Astrocyte of the spinal cord (primary cell): ENCODE data around the gene ZDHHC7.

Experiments used
- DNase-seq: peaks from one replicate; pipeline ENCODE4 v3.0.0; 2011; ENCODE audit warnings: low read depth, low spot score
- H3K4me3 ChIP-seq: 2 replicates; pipeline ENCODE4 v1.5.1; 2011; ENCODE audit warnings: low read depth, mild to moderate bottlenecking, low read length, moderate library complexity
- in situ Hi-C: cut with HindIII; loops from 2 replicates; pipeline ENCODE4 v1.10.0; 2017; ENCODE audit warnings: low sequenced_read_pairs
- TF ChIP-seq, protein P1 (sequence below): IDR thresholded peaks from 2 replicates; pipeline ENCODE4 v1.5.1; 2012; ENCODE audit warnings: low read depth, mild to moderate bottlenecking, low read length, inconsistent platforms

Gene ZDHHC7

GRCh38 chr16:85048921-85049562, 37.7 kb upstream of the ZDHHC7 start:
- no peak for DNase-seq
- TF ChIP-seq, protein P1, sequence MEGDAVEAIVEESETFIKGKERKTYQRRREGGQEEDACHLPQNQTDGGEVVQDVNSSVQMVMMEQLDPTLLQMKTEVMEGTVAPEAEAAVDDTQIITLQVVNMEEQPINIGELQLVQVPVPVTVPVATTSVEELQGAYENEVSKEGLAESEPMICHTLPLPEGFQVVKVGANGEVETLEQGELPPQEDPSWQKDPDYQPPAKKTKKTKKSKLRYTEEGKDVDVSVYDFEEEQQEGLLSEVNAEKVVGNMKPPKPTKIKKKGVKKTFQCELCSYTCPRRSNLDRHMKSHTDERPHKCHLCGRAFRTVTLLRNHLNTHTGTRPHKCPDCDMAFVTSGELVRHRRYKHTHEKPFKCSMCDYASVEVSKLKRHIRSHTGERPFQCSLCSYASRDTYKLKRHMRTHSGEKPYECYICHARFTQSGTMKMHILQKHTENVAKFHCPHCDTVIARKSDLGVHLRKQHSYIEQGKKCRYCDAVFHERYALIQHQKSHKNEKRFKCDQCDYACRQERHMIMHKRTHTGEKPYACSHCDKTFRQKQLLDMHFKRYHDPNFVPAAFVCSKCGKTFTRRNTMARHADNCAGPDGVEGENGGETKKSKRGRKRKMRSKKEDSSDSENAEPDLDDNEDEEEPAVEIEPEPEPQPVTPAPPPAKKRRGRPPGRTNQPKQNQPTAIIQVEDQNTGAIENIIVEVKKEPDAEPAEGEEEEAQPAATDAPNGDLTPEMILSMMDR, result no peak
- H3K4me3 ChIP-seq, result no peak overlapping the region
- in situ Hi-C loops, result no loop called here

DNA sequence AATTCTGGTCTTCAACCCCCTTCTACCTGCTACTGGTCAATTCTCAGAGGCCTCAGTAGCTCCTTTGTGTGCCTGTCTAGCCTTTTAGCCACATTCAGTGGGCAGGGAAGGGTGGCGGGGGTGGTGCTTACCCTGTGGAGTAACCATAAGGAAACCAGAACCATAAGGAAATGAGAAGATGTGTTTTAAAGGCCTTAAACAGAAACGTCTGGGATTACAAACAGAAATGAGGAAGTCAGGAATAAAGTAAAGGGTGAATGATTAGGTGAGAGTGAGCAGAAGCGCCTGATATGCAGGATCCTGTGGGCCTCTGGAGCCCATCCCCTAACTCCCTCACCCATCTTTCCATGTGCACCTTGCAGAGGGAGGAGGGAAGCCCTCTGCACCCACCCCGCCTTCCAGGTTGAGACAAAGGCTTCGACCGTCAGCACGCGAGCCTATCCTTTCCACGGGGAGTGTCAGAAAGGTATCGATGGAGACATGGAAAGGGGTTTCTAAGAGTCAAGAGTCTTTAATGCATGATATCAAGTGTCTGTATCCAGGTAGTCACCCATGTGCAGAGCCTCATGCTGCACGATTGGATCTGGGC, 36.6 kb upstream of the ZDHHC7 start:
- DNase-seq, result no peak
- no peak overlapping the region for H3K4me3 ChIP-seq
- in situ Hi-C loops, result no loop called here
- TF ChIP-seq, protein P1, result no peak

DNA sequence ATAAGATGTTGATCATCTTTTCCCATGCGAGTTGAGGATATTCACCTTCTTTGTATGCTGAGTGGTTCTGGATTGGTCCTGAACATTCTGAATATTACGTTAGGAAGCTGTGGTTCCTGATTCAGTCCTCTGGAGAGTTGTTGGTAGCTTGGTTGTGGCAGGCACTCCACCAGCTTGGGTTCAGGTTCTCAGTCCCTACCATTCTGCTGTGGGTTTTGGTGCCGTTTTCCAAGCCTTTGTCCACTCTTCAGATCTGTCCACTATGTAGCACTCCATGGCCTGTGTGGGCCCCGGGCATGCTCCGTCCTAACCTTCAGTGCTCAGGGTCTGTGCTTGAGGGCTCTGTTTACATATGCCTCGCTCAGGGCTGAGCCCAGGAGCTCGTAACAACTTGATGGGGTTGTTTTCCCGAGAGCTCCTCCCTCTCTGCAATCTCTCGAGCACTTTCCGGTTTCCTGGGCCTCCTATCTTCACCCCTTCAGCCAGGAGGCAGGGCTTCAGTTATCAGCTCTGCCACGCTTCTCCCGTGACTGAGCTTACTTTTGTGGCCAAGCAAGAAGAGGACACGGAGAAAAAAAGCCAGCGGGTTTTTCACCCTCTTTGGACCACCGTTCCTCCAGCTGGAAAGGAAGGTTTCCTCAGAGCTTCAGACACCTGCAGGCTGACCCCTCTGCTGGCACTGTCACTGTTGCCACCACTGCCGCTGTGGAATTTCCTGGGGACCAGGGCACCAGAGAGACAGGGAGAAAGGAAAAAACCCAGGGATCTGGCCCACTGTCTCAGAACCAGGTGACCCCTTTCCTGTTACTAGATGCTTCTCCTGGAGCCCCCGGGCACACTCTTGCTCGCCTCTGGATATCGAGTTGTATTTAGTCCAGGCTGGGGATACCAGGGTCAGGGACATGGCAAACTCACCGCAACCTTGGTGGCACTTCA, 35.9 kb upstream of the ZDHHC7 start:
- no peak for DNase-seq
- in situ Hi-C loops, result no loop called here
- TF ChIP-seq, protein P1, result no peak
- H3K4me3 ChIP-seq, result no peak overlapping the region

GRCh38 chr16:85046472-85046916, 35.2 kb upstream of the ZDHHC7 start:
- no peak overlapping the region for H3K4me3 ChIP-seq
- in situ Hi-C loops, result no loop called here
- TF ChIP-seq, protein P1, result no peak
- no peak for DNase-seq

GRCh38 chr16:85045641-85046471, 34.5 kb upstream of the ZDHHC7 start:
- DNase-seq, result no peak
- TF ChIP-seq, protein P1, result no peak
- H3K4me3 ChIP-seq, result no peak overlapping the region
- in situ Hi-C loops, result no loop called here

DNA sequence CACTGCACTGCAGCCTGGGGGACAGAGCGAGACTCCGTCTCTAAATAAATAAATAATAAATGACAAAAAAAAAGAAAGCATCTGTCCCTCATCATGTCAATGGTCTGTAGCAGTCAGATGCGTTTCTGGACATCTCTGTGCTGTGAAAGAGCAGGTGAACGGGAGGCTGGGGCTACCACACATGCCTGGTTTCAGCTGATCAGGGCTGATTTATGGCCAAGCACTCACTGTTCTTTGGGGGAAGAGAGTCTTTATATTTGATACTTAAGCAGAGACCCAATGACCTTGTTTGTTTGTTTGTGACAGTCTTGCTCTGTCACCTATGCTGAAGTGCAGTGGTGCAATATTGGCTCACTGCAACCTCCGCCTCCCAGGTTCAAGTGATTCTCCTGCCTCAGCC, 33.7 kb upstream of the ZDHHC7 start:
- in situ Hi-C loops, result no loop called here
- no peak for DNase-seq
- TF ChIP-seq, protein P1, result no peak
- H3K4me3 ChIP-seq, result no peak overlapping the region
